ENCODE data around the gene FOXD4L6.
"Not testable (repeated sequence)": the region's sequence is repeated elsewhere in the genome, so short reads cannot be mapped to it uniquely, and the experiment has no call there.

DNA sequence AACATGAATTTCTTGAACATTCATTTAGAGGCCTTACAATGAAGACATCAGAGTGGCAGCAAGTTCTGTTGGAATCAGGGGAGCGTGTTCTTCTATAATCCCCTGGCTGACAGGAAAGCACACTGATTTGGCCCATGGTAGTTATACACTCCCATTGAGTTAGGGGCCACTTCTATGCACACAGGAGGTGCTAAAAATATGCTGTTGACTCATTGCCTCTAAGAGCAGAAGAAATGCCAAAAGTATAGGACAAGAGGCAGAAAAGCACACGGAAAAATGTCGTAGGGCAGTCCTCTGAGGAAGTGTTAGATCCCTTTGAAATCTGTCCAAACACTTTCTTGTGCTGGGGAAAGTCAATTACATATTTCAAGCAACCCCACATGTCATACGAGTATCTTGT, 49.0 kb downstream of the FOXD4L6 start:
- TF ChIP-seq, protein P1, sequence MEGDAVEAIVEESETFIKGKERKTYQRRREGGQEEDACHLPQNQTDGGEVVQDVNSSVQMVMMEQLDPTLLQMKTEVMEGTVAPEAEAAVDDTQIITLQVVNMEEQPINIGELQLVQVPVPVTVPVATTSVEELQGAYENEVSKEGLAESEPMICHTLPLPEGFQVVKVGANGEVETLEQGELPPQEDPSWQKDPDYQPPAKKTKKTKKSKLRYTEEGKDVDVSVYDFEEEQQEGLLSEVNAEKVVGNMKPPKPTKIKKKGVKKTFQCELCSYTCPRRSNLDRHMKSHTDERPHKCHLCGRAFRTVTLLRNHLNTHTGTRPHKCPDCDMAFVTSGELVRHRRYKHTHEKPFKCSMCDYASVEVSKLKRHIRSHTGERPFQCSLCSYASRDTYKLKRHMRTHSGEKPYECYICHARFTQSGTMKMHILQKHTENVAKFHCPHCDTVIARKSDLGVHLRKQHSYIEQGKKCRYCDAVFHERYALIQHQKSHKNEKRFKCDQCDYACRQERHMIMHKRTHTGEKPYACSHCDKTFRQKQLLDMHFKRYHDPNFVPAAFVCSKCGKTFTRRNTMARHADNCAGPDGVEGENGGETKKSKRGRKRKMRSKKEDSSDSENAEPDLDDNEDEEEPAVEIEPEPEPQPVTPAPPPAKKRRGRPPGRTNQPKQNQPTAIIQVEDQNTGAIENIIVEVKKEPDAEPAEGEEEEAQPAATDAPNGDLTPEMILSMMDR (conservative IDR thresholded peaks at IDR 0.05; ENCODE audit: low read length): not testable (repeated sequence)
- TF ChIP-seq EZH2phosphoT487 (IDR thresholded peaks at IDR 0.05; ENCODE audit: borderline replicate concordance): not testable (repeated sequence)

Measured in Loucy (cell line).